Heart left ventricle (tissue), 16 donors: Measurements from ENCODE around the gene RUNDC3A. TPM values are rescaled to one million over a fixed set of nuclear protein-coding genes. Genes with fewer than 3 reads are reported as not detected.
"Not testable (repeated sequence)": the region's sequence is repeated elsewhere in the genome, so short reads cannot be mapped to it uniquely, and the experiment has no call there.

ENCODE experiments used
- ATAC-seq, 4 donors: fragments of 200-7000 bp; cut with Tn5 transposase; one replicate each; pipeline ENCODE4 v1.9.1; 2020 to 2022; ENCODE audit warnings: moderate library complexity in 4 of 4, mild to moderate bottlenecking in 3 of 4, moderate number of reproducible peaks in 1 of 4
- DNase-seq, 5 donors: peaks; one replicate each; pipeline ENCODE4 v3.0.0-alpha.2; 2020
- H3K27ac ChIP-seq, 12 donors: fragments of 200-600 bp; sonication (generic) in 4 of 12; one replicate each; pipeline versions ENCODE4 v1.5.0 to v1.8.0; 2016 to 2022; ENCODE audit warnings: mild to moderate bottlenecking in 2 of 12
- H3K27me3 ChIP-seq, 9 donors: fragments of 200-600 bp; sonication (generic) in 2 of 9; one replicate each; pipeline versions ENCODE4 v1.5.1 to v1.8.0; 2016 to 2022; ENCODE audit warnings: mild to moderate bottlenecking in 3 of 9
- H3K36me3 ChIP-seq, 9 donors: fragments of 200-600 bp; sonication (generic) in 2 of 9; one replicate each; pipeline versions ENCODE4 v1.5.0 to v1.8.0; 2018 to 2022; ENCODE audit warnings: mild to moderate bottlenecking in 2 of 9
- H3K4me1 ChIP-seq, 12 donors: fragments of 200-600 bp; sonication (generic) in 4 of 12; one replicate each; pipeline versions ENCODE4 v1.5.0 to v1.8.0; 2016 to 2022; ENCODE audit warnings: mild to moderate bottlenecking in 3 of 12
- H3K4me3 ChIP-seq, 12 donors: fragments of 200-600 bp; sonication (generic) in 4 of 12; one replicate each; pipeline versions ENCODE4 v1.5.0 to v1.8.0; 2017 to 2022; ENCODE audit warnings: mild to moderate bottlenecking in 9 of 12, moderate library complexity in 4 of 12
- H3K9me3 ChIP-seq, 12 donors: fragments of 200-600 bp; sonication (generic) in 4 of 12; one replicate each; pipeline versions ENCODE4 v1.5.0 to v1.8.0; 2016 to 2022; ENCODE audit warnings: mild to moderate bottlenecking in 1 of 12
- POLR2A ChIP-seq, 2 donors: fragments of 450-650 bp; IDR thresholded peaks; one replicate each; pipeline ENCODE4 v1.6.1; 2017; ENCODE audit warnings: antibody characterized with exemption in 2 of 2, mild to moderate bottlenecking in 2 of 2, moderate library complexity in 2 of 2
- WGBS, 4 donors: extraction: QIAGEN DNeasy Blood & Tissue Kit in 2 of 4; methylation state at CpG; one replicate each; pipeline versions ENCODE4 v1.1.5 to v1.1.7; 2013 to 2018; 5-methylcytosine and 5-hydroxymethylcytosine counted together
- intact Hi-C, 10 donors: fragments of 100-400 bp; cut with DNase I; formaldehyde crosslinking; loops; one replicate each; pipeline versions ENCODE4 v1.11.1 to v1.14.2; 2022
- polyA plus RNA-seq, 2 donors: library from polyadenylated mRNA; stranded (reverse); fragments of 200-250 nt; gene quantifications; one replicate each; pipeline ENCODE4 v1.2.3, GENCODE V29; 2013
- total RNA-seq, 9 donors: library from RNA; depleted of rRNA in 2 of 9; stranded (reverse); fragments of >200 nt in 2 of 9; fragmentation: NEBNext Ultra II Directional in 3 of 9; extraction: Animal tissue kit (Norgen Biotek cat#: 25700) in 3 of 9; gene quantifications; one replicate each; pipeline versions ENCODE4 v1.1.0 to v1.2.4, GENCODE V29; 2016 to 2023
- TF ChIP-seq, protein P1 (sequence below), 12 donors: fragments of 200-600 bp; sonication (generic) in 4 of 12; IDR thresholded peaks; one replicate each; pipeline versions ENCODE4 v1.5.0 to v1.8.0; 2018 to 2022; ENCODE audit warnings: antibody characterized with exemption in 12 of 12, mild to moderate bottlenecking in 5 of 12
- donor health status: ischemic (EF 13 %, LVEDD 7.1; RV severe dilation, severe dysfunction).
- donor health status: healthy with polysubstance abuse.
- donor health status: DM: no; HTN: yes; CAD: no.
- donor health status: DM: no; HTN: no; CAD: no.
- donor health status: ischemic (EF 25% LVEDD 6.9; RV normal size, moderate dysfunction).
- donor health status: ischemic (EF 25% LVEDD 5.7; RV mildly dilated, moderate dysfunction).
- donor health status: healthy.
- donor health status: DM: yes; HTN: yes; CAD: no.
- donor health status: ischemic (EF 35%, LVEDD 5.7; RV mildly dilated, moderate dysfunction).
- donor health status: nonischemic (EF 11% LVEDD 7.7; RV severe dilation, severe dysfunction).
- donor health status: DM: yes; HTN: yes; CAD: no.
- donor health status: PGD.
- donor health status: ischemic (EF 29% LVEDD 5.4; RV normal size, mild dysfunction).
- donor health status: nonischemic (EF 23%, LVEDD 6.1; RV moderate dilation, normal function).

The RUNDC3A gene
- total and polyA plus RNA-seq, 11 donors, result 0.19 to 1.3 (median 0.51) TPM; not detected in 1

DNA sequence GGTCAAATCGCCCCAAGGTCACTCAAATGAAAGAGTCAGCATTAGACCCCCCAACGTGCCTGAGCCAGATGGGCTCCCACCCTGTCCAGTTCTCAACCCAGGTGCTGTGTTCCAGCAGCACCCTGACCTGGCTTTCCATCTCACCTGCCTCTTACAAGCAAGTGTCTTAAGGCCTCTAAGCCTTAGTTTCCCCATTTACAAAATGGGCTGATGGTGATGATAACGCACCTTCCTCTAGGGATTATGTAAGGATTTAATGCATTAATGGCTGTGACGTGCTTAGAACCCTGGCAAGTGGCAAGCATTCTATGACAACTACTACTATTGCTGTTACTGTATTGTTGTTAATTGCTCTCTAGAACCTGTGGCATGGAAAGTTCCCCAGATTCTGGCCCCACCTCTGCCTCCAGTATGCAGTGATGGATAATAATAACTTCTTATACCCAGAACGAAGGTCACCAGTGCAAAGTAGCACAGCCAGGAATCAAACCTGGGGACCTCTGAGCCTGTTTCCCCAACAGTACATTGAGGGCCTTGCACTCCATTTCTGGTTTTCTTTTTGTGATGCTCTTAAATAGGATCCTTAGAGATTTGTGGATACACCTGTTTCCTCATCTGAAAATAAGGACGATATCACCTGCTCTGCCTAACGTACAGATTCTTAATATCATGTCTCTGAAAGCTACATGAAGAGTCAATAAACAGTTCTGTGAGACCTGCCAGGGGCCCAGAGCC is 19.5 kb downstream of the RUNDC3A start:
- no peak for TF ChIP-seq POLR2A (IDR thresholded peaks at IDR 0.05)
- TF ChIP-seq, protein P1, sequence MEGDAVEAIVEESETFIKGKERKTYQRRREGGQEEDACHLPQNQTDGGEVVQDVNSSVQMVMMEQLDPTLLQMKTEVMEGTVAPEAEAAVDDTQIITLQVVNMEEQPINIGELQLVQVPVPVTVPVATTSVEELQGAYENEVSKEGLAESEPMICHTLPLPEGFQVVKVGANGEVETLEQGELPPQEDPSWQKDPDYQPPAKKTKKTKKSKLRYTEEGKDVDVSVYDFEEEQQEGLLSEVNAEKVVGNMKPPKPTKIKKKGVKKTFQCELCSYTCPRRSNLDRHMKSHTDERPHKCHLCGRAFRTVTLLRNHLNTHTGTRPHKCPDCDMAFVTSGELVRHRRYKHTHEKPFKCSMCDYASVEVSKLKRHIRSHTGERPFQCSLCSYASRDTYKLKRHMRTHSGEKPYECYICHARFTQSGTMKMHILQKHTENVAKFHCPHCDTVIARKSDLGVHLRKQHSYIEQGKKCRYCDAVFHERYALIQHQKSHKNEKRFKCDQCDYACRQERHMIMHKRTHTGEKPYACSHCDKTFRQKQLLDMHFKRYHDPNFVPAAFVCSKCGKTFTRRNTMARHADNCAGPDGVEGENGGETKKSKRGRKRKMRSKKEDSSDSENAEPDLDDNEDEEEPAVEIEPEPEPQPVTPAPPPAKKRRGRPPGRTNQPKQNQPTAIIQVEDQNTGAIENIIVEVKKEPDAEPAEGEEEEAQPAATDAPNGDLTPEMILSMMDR (IDR thresholded peaks at IDR 0.05), result no peak
- peaks cover 5 to 45% (median 22%) of the 10 kb centered on the region in 12 donors for H3K4me1 ChIP-seq
- DNase-seq (no peak), ATAC-seq (no peak)
- H3K27ac ChIP-seq, result peak overlapping the region in 2 of 12 donors; percentile 74 to 92
- no peaks in the 10 kb centered on the region for H3K27me3 ChIP-seq
- no peak overlapping the region for H3K4me3 ChIP-seq
- H3K36me3 ChIP-seq, result no peaks in the 10 kb centered on the region
- intact Hi-C loops, result loop anchor here in 4 of 10 donors (2.0 to 5.0 kb wide), 4 partner anchors 17 to 117 kb away; partner anchors contain the start of genes GRN (in 1 of the 4) and UBTF (in 1 of the 4)
- 74 to 81% (median 79%) methylated on average over 7 of the region's 7 CpGs for WGBS, 4 donors
- no peaks in the 10 kb centered on the region for H3K9me3 ChIP-seq

DNA sequence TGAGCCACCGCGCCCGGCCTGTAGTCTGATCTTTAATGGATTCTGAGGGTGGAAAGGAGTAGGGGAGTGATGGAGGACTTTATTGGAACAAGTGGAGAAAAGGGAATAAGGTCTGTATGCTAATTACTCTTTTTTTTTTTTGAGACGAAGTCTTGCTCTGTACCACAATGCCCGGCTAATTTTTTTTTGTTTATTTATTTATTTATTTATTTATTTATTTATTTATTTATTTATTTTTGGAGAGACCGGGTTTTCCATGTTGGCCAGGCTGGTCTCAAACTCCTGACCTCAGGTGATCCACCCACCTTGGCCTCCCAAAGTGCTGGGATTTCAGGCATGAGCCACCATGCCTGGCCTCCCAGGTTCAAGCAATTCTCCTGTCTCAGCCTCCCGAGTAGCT is 21.1 kb downstream of the RUNDC3A start:
- H3K36me3 ChIP-seq, result not testable (repeated sequence)

DNA sequence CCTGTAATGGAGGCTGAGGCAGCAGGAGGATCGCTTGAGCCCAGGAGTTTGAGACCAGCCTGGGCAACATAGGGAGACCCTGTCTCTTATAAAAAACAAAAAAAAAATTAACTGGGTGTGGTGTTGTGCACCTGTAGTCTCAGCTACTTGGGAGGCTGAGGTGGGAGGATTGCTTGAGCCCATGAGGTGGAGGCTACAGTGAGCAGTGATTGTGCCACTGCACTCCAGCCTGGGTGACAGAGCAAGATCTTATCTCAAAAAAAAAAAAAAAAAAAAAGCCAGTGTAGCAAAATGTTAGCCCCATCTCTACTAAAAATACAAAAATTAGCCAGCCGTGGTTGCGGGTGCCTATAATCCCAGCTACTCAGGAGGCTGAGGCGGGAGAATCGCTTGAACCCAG is 21.9 kb downstream of the RUNDC3A start:
- WGBS, 4 donors, result 90 to 94% (median 92%) methylated on average over 5 of the region's 5 CpGs
- intact Hi-C loops, result loop anchor here in 5 of 10 donors (2.0 to 5.0 kb wide), 3 partner anchors 117 to 188 kb away; partner anchors contain the start of gene HROB (in 1 of the 5)
- not testable (repeated sequence) for H3K27me3 ChIP-seq, DNase-seq, ATAC-seq, H3K27ac ChIP-seq, H3K4me3 ChIP-seq, H3K36me3 ChIP-seq, H3K9me3 ChIP-seq
- peaks cover 0 to 56% (median 11%) of the 10 kb centered on the region in 12 donors for H3K4me1 ChIP-seq

More for the DNA sequence above, 21.1 kb downstream of the RUNDC3A start:
- not testable (repeated sequence) for ATAC-seq, DNase-seq, H3K4me3 ChIP-seq, H3K27me3 ChIP-seq, H3K9me3 ChIP-seq, H3K27ac ChIP-seq
- 83 to 92% (median 90%) methylated on average over 7 of the region's 7 CpGs for WGBS, 4 donors
- H3K4me1 ChIP-seq, result peaks cover 0 to 49% (median 11%) of the 10 kb centered on the region in 12 donors
- intact Hi-C loops, result loop anchor here in 1 of 10 donors (5.0 kb wide), 1 partner anchor 117 kb away; no protein-coding TSS in a partner anchor

DNA sequence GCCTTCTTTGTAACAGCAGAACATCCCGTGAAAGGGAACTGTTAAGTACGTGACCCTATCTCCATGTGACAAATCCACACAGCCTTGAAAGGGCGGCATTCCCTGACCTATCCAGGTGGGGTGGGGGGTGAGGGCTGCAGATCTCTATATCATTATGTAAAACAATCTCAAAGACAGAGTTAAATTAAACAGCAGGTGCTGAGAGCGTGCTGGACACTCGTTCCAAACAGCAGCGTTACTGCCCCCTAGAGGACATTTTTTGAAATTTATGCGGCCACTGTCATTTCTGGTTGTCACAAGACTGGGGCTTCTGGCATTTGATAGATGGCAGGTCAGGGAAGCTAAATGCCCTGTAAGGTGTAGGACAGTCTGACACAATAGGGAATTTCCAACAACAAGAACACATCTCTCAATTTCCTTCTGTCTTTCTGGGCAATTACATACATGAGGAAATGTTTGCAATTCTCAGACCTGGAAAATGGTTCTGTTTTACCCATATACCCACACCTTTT is 22.9 kb downstream of the RUNDC3A start:
- Histone ChIP-seq H3K36me3 (no peaks in the 10 kb centered on the region), H3K27me3 (no peaks in the 10 kb centered on the region), H3K9me3 (no peaks in the 10 kb centered on the region), H3K4me1 (peaks cover 0 to 49% (median 4%) of the 10 kb centered on the region in 12 donors), H3K27ac (peak overlapping the region in 2 of 12 donors; percentile 10 to 12), H3K4me3 (no peak overlapping the region)
- WGBS, 4 donors, result 1 to 2% (median 2%) methylated on average over 7 of the region's 7 CpGs
- DNase-seq (peak; percentile 57 to 76 (median 66)), ATAC-seq (peak in 3 of 4 donors; percentile 20 to 48 (median 27))
- intact Hi-C loops, result loop anchor here in 6 of 10 donors (1.0 to 5.0 kb wide), 4 partner anchors 119 to 189 kb away; partner anchors contain the start of gene HROB (in 1 of the 6)
- TF ChIP-seq, protein P1 (IDR thresholded peaks at IDR 0.05), result peak; percentile 76 to 88 (median 82)
- no peak for TF ChIP-seq POLR2A (IDR thresholded peaks at IDR 0.05)

DNA sequence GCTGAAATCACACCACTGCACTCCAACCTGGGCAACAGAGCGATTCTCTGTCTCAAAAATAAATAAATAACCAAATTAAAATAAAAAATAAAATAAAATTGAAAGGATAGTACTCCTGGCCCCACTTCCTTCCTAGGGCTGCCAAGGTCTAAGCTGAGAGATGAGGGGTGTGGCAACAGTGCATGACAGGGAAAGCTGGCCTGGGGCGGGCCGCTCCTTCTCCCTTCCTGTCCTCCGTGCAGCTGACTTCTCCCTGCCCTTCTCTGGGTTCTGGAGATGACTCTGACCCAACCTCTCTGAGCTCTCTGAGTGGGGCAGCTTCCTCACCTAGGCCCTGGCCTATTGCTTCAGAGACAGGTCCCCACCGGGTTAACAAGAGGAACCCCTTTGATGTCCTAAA is 25.0 kb downstream of the RUNDC3A start:
- intact Hi-C loops, result loop anchor here in 1 of 10 donors (5.0 kb wide), 1 partner anchor 191 kb away; the partner anchor contains the start of gene HROB
- DNase-seq (peak in 2 of 5 donors; percentile 56 to 71), ATAC-seq (peak in 2 of 4 donors; percentile 44 to 62)
- Histone ChIP-seq H3K4me3 (no peak overlapping the region), H3K4me1 (peaks cover 0 to 40% (median under 1%) of the 10 kb centered on the region in 12 donors), H3K27ac (no peak overlapping the region), H3K9me3 (no peaks in the 10 kb centered on the region), H3K36me3 (no peaks in the 10 kb centered on the region), H3K27me3 (no peaks in the 10 kb centered on the region)
- WGBS, 4 donors, result 65 to 68% (median 67%) methylated on average over 5 of the region's 5 CpGs
- TF ChIP-seq POLR2A (IDR thresholded peaks at IDR 0.05), result no peak
- TF ChIP-seq, protein P1 (IDR thresholded peaks at IDR 0.05), result no peak
